Measurements from ENCODE around the gene FOXG1.

The FOXG1 gene

DNA sequence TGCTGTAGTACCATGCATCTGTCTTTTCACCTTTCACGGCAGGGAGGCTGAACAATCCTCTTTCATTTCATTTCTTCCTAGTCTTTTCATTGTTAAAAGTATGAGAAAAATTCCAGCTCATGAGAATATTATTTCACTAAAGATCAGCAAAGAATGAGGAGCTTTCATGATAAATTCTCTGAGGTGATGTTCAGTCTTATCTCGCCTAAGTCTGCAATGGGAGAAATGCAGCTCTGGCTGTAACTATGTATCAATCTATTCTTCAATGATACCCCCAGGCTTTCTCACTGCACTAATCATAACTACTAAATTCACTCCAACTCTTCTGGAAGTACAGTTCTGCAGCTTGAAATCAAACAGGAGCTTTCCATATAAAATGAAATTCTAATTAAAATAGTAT lies 15.7 kb downstream of the FOXG1 start:
- H3K9ac ChIP-seq (ENCODE audit: low read length), result no peak overlapping the region
- H3K9me3 ChIP-seq (ENCODE audit: low read length), result no peaks in the 10 kb centered on the region
- H3K4me1 ChIP-seq (ENCODE audit: insufficient read depth, low read length, severe bottlenecking), result no peaks in the 10 kb centered on the region
- no peak overlapping the region for H3K4me3 ChIP-seq (ENCODE audit: low read depth, low read length, poor library complexity, severe bottlenecking)
- H3K4me2 ChIP-seq (ENCODE audit: low read length), result no peak overlapping the region
- H3K79me2 ChIP-seq (ENCODE audit: insufficient read depth, low read length), result no peaks in the 10 kb centered on the region
- no peak overlapping the region for H2AFZ ChIP-seq (ENCODE audit: low read length)
- no peak overlapping the region for H3K27ac ChIP-seq (ENCODE audit: low read depth, low read length, poor library complexity, severe bottlenecking)
- no peaks in the 10 kb centered on the region for H3K9me2 ChIP-seq (ENCODE audit: low read depth, low read length)
- H3F3A ChIP-seq (ENCODE audit: insufficient read depth, low read length), result no peaks in the 10 kb centered on the region
- no peaks in the 10 kb centered on the region for H4K20me1 ChIP-seq (ENCODE audit: insufficient read depth, low read length)
- H3K36me3 ChIP-seq (ENCODE audit: insufficient read depth, low read length), result no peaks in the 10 kb centered on the region
- TF ChIP-seq, protein P1, sequence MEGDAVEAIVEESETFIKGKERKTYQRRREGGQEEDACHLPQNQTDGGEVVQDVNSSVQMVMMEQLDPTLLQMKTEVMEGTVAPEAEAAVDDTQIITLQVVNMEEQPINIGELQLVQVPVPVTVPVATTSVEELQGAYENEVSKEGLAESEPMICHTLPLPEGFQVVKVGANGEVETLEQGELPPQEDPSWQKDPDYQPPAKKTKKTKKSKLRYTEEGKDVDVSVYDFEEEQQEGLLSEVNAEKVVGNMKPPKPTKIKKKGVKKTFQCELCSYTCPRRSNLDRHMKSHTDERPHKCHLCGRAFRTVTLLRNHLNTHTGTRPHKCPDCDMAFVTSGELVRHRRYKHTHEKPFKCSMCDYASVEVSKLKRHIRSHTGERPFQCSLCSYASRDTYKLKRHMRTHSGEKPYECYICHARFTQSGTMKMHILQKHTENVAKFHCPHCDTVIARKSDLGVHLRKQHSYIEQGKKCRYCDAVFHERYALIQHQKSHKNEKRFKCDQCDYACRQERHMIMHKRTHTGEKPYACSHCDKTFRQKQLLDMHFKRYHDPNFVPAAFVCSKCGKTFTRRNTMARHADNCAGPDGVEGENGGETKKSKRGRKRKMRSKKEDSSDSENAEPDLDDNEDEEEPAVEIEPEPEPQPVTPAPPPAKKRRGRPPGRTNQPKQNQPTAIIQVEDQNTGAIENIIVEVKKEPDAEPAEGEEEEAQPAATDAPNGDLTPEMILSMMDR (IDR thresholded peaks at IDR 0.05; ENCODE audit: low read length), result no peak
- TF ChIP-seq EZH2 (IDR thresholded peaks at IDR 0.05; ENCODE audit: borderline replicate concordance, low read length), result no peak
- H3K27me3 ChIP-seq (ENCODE audit: insufficient read depth, low read length), result no peaks in the 10 kb centered on the region

DNA sequence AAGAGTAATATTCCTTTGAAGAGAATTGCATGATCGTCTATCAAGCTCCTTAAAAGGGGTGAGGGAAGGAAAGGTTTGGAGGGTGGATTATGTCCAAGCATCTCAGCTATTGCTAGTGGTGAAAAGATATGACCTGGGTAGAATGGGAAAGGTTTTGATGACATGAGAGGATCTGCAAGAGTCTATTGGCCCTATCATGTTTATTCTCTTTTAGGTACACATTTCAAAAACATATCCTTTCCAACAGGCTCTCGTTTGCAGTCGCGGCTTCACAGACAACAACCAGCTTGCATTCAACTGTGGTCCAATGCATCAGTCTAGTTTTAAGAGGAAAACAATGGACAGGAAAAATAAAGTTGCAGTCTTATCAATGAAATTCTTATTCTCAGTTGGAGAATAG lies 17.1 kb downstream of the FOXG1 start:
- H3K27me3 ChIP-seq (ENCODE audit: insufficient read depth, low read length), result no peaks in the 10 kb centered on the region
- H2AFZ ChIP-seq (ENCODE audit: low read length), result no peak overlapping the region
- no peak for TF ChIP-seq EZH2 (IDR thresholded peaks at IDR 0.05; ENCODE audit: borderline replicate concordance, low read length)
- TF ChIP-seq, protein P1 (IDR thresholded peaks at IDR 0.05; ENCODE audit: low read length), result no peak
- no peaks in the 10 kb centered on the region for H3F3A ChIP-seq (ENCODE audit: insufficient read depth, low read length)
- no peaks in the 10 kb centered on the region for H3K36me3 ChIP-seq (ENCODE audit: insufficient read depth, low read length)
- H3K79me2 ChIP-seq (ENCODE audit: insufficient read depth, low read length), result no peaks in the 10 kb centered on the region
- no peak overlapping the region for H3K4me2 ChIP-seq (ENCODE audit: low read length)
- no peaks in the 10 kb centered on the region for H3K9me3 ChIP-seq (ENCODE audit: low read length)
- no peaks in the 10 kb centered on the region for H4K20me1 ChIP-seq (ENCODE audit: insufficient read depth, low read length)
- H3K4me3 ChIP-seq (ENCODE audit: low read depth, low read length, poor library complexity, severe bottlenecking), result no peak overlapping the region
- H3K9me2 ChIP-seq (ENCODE audit: low read depth, low read length), result no peaks in the 10 kb centered on the region
- H3K4me1 ChIP-seq (ENCODE audit: insufficient read depth, low read length, severe bottlenecking), result no peaks in the 10 kb centered on the region
- H3K9ac ChIP-seq (ENCODE audit: low read length), result no peak overlapping the region
- no peak overlapping the region for H3K27ac ChIP-seq (ENCODE audit: low read depth, low read length, poor library complexity, severe bottlenecking)

DNA sequence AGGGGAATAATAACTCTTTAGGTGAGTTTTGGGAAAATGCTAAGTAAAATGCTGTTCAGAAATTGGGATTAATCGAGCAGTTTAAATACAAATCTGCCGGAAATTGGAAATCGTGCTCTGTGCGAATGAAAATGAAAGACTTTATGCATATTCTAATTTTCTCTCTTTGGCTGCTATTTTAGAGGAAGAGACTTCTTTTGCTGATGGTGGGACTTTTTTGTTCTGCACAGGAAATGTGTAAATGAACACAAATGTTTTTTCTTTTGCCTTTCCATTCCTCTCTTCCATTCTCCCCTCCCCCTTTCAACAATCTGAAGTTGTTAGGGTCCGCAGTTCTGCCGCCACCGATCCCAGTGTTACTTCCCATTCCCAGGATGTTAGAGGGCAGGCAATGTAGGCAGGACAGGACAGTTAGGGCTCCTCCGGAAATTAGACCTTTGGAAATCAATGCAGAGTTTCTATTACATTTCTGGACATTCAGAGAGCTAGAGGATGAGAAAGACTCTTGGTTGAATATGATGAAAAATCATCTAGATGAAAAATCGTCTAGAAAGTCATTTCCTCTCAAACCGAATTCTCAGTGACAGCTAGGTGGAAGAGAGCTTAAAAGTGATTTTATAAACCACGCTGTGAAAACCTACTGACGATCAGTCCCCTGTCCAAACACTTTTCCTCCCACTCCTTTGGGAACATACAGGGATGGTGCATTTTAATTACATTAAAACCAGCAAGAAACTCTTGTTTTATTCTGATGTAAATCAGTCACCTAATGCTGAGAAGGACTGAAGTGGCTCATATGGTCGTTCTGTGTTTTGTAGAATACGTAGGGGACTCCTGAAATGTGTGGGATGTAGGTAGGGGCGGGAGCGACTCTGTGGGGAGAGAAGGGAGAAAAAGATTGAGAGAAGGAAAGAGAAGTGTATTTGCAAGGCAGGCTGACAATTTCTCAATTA lies 17.8 kb downstream of the FOXG1 start:
- H3K79me2 ChIP-seq (ENCODE audit: insufficient read depth, low read length), result no peaks in the 10 kb centered on the region
- H3K27me3 ChIP-seq (ENCODE audit: insufficient read depth, low read length), result no peaks in the 10 kb centered on the region
- H3K4me1 ChIP-seq (ENCODE audit: insufficient read depth, low read length, severe bottlenecking), result no peaks in the 10 kb centered on the region
- H3K9ac ChIP-seq (ENCODE audit: low read length), result no peak overlapping the region
- no peak overlapping the region for H3K27ac ChIP-seq (ENCODE audit: low read depth, low read length, poor library complexity, severe bottlenecking)
- H3K36me3 ChIP-seq (ENCODE audit: insufficient read depth, low read length), result no peaks in the 10 kb centered on the region
- no peak overlapping the region for H3K4me2 ChIP-seq (ENCODE audit: low read length)
- no peak overlapping the region for H3K4me3 ChIP-seq (ENCODE audit: low read depth, low read length, poor library complexity, severe bottlenecking)
- TF ChIP-seq, protein P1 (IDR thresholded peaks at IDR 0.05; ENCODE audit: low read length), result no peak
- TF ChIP-seq EZH2 (IDR thresholded peaks at IDR 0.05; ENCODE audit: borderline replicate concordance, low read length), result no peak
- no peaks in the 10 kb centered on the region for H3F3A ChIP-seq (ENCODE audit: insufficient read depth, low read length)
- no peak overlapping the region for H2AFZ ChIP-seq (ENCODE audit: low read length)
- no peaks in the 10 kb centered on the region for H3K9me2 ChIP-seq (ENCODE audit: low read depth, low read length)
- H4K20me1 ChIP-seq (ENCODE audit: insufficient read depth, low read length), result no peaks in the 10 kb centered on the region
- no peaks in the 10 kb centered on the region for H3K9me3 ChIP-seq (ENCODE audit: low read length)

Measured in OCI-LY1 (cell line).